CD4-positive, alpha-beta T cell treated with Interferon alpha-2 for 1 hour (primary cell): ENCODE measurements around the gene CLK3.
"Not testable (repeated sequence)": the region's sequence is repeated elsewhere in the genome, so short reads cannot be mapped to it uniquely, and the experiment has no call there.

Source experiments
- DNase-seq, 2 donors: peaks; one replicate each; pipeline ENCODE4 v3.0.0-alpha.2; 2020 to 2022

CLK3 gene

DNA sequence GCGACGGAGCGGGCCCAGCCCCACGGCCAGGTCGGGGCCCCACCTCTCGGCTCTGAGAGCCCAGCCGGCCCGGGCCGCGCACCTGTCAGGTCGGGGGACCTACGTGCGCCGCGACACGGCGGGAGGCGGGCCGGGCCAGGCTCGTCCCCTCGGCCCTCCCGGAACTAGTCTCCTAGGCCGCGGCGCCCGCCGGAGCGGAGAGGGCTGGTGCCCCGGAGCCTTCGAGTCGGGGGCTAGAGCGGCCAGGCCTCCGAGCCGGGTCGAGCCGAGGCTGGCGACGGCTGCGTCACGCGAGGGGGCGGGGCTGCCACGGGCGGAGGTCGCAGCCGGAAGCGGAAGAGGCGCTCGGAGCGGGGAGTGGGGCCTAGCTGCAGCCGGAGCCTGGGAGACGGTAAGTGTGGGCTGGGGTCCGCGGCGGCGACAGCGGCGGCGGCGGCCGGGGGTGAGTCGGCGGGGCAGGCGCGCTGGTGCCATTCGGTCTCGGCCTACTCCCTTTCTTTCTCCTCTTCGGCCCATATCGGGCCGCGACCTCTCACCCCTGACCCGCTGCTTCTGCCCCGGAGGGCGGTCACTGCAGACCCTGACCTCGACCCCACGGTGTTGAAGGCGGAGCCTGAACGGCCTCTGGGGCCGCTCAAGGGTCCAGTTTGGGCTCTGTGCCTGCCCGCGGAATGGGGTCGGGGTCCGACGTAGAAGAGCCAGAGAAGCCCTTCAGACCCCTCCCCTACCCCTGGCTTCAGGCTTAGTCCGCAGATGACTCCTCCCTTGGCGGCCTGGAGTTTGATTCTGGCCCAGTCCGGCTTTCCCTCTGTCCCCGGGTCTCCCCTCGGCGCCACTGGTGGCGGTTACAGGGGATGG, at the start of gene CLK3:
Gene CLK3, plus strand, starts transcription at position 329 of the 858 bp plus-strand sequence. CDS start 3,361 bp downstream, outside the sequence.
- peak; percentile 96 to 97 for DNase-seq

DNA sequence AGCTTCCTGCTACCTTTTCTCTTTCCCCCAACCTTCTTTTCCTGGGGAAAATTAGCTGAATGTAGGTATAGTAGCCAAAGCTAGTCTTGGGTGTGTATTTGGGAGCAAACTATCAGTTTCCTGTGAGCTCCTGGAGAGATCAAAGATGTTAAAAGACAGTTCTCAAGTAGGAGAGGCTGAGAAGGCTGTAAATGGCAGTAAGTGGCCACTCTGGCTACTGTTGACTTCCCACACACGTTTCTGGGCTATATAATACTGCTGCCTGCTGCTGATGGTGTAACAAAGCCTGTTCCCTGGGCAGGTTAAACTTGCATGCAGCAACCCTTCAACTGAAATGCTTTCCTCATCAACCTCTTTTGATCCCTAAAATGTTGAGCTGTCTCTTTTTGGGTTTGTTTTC, 47.0 kb upstream of the CLK3 start:
- DNase-seq: no peak

DNA sequence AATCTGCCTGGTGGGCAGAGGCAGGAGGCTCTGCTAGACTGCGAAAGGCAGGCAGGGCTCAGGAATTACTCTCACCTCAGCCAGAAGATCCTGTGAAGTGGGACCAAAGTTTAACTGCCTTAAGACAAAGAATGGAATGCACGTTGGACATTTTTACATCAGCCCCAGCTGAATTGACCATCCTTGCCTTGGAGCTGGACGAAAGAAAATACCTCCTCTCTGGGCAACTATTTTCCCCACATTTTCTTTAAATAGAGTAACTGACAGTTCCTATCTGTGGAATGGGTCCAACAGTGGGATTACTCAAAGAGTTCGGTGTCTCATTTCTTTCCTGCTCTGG, 45.9 kb upstream of the CLK3 start:
- DNase-seq: no peak

DNA sequence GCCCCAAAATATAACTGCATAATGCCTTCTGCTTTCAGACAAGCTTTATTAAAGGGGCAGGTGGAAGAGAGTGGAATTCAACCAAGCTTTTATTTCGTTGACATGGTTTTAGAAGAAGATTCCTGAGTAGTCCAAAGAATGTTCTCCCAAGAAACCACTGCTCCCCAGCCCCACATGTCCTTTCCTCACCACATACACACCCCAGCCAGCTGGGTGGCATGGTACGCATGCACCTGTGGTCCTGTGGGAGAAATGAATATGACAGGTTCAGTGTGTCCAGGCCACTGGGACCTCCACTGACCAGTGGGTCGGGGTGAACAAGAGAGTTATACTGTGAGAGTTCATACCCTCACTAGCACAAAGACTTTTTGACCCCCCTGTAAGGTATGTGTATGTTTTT, 44.4 kb upstream of the CLK3 start:
- no peak for DNase-seq

DNA sequence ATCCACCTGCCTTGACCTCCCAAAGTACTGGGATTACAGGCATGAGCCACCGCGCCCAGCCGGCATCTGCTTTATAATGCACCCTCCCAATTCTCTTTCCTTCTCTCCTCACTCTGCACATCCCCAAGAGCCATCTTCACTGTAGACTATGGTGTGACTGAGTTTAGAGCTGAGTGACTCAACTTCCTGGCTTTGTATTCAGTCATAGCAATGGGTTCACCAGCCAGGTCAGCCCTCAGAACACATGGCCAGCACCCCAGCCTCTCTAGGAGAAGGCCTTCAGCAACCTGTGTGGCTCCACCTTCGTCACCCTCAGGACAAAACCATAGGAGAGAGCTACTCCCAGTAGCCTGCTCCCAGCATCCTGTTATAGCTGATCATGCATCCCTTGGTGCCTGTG, 41.6 kb upstream of the CLK3 start:
- no peak for DNase-seq

DNA sequence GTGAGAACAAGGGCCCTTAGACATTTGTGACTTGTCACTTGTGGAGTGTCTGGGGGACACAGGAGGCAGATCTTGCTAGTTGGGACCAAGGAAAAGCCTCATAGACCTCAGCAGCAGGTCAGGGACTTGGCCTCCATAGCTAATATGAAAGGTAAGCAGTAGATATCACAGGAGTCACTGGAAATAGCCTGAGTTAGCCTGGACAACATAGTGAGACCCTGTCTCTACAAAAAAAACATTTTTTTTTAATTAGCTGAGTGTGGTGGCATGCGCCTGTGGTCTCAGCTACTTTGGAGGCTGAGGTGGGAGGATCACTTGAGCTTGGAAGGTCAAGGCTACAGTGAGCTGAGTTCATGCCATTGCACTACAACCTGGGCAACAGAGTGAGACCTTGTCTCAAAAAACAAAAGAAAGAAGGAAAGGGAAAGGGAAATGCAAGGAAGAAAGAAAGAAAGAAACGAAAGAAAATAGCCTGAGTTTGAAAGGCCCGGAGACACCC, 37.1 kb upstream of the CLK3 start:
- DNase-seq: no peak

DNA sequence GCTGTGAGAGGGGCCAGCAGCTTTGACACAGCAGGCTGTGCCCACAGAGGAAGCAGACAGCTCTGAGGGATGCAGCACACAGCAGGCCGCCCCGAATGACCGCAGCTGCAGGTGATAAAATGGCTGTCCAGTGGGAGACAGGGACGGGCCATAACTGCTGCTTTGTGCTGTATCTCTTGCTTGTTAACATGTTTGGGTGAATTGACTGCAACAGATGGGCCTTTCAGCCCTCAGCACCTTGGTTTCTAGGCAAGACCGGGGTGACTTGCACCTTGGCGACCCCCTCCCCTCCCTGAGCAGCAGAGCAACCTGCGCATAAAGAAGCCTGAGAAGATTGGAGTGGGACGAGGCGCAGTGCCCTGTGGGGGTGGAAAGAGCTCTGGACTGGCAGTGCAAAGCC, 36.6 kb upstream of the CLK3 start:
- DNase-seq: no peak

DNA sequence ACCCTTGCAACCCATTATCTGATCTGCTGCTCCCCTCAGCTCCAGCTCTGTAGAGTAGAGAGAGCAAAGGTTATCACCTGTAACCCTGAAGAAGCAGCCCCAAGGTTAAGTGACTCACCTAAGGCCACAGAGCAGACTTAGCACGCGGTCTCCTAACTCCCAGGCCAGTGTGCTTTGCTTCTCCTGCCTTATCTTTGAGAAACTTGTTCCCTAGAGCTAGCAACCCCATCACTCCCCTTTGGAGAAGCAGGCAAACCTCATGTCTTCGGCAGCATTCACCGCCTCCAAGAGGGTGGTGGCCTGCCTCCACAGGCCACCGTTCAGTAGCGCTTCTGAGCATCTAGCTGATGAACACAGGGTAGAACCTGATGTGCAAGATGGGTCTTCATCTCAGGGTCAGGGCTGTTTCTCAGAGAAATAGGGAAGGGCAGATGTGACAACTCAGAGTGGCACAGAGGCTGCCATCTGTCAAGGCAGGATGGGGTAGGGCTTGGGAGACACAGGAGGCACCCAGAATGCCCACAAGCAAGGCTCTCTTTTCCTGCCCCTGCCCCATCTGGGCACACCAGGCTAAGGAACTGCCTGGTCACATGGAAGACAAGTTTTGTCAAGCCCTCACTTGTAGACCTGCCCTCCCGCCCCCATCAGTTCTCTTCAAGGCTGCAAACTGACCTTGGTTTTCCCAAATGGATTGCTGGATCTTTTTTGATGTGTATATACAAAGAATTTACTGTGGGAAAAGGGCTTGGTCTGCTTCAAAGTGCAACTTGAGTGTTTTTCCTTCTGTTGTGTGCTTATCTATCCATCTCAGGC, 34.9 kb upstream of the CLK3 start:
- no peak for DNase-seq

DNA sequence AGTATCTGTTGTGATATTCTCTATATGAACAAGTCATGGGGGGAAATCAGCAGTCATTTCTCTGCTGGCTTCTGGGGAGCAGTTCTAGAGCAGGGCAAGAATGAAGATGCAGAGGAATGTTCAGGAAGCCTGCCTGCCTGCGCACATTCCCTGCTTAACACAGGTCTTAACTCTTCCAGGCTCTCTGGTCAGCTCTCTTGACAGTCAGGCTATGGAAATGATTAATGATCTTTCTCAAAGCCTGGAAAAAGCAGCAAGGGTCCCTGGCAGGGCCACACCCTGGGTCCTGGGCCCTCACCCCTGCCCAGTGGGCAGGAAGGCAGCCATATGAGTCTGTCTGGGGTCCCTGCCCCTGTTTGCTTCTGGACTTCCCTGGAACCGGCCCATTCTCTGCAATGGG, 31.4 kb upstream of the CLK3 start:
- no peak for DNase-seq

DNA sequence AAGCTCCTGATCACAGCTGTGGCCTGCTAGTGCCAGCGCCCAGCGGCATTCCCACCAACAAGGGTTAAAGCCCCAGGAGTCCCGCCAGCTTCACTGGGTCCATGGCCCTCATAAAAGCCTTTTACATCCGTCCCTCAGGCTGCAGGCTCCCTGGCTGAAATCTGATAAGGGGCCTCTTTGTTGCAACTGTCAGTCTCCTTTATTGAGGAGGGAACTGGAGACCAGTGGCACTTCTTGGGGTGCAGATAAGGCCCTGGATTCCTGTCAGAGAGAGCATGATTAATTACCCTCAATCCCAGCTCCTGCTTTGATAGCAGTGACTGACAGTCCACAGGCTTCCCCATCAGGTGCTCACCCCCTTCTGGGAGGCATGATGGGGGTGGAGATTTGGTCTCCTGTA, 30.9 kb upstream of the CLK3 start:
- no peak for DNase-seq

DNA sequence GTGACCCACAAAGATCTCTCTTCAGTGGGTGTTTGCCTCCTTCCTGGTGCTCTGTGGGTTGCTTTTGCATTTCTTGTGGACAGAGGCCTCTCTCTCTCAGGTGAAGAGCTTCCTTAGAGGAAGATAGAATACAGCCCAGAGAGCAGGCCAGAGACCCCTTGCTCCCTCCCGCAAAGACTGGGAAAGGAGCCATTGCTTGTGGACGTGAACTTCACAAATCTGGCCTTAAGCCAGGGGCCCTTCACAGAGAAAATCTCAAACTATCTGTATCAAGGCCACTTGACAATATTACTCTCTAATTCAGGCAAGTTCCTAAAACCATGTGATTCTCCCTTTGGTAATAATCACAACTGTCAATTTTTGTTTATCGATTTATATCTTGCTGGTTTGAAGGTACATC, 30.4 kb upstream of the CLK3 start:
- no peak for DNase-seq

DNA sequence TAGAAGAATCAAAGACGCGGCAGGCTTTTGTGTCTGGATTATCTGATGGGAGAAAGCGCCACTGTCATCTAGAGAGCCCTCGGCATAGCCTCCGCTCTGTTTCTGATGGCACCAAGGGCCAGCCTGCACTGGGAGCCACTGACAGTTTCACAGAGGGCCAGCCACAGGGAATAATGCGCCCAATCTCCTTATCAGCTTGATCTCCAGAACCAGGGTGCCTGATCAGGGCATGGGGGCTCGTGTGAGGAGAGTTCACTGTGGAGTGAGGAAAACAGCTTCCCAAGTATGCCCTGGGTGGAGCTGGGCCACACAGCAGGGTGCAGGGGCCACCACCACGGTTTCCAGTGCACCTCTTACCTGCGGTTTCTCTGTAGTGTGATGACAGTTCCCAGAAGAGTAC, 29.8 kb upstream of the CLK3 start:
- no peak for DNase-seq

DNA sequence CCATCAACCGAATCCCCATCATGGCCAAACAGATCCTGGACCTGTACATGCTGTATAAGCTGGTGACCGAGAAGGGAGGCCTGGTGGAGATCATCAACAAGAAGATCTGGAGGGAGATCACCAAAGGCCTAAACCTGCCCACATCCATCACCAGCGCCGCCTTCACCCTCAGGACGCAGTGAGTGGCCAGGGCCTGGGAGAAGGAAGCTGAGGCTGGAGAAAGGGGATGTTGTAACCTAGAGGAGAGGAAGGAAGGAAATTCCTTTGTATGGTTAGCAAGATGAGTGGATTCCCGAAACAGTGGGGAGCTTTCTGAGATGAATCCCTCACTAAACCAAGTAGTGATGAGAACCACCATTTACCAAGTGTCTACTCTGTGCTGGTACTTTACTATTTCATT, 25.8 kb upstream of the CLK3 start:
- DNase-seq: no peak

DNA sequence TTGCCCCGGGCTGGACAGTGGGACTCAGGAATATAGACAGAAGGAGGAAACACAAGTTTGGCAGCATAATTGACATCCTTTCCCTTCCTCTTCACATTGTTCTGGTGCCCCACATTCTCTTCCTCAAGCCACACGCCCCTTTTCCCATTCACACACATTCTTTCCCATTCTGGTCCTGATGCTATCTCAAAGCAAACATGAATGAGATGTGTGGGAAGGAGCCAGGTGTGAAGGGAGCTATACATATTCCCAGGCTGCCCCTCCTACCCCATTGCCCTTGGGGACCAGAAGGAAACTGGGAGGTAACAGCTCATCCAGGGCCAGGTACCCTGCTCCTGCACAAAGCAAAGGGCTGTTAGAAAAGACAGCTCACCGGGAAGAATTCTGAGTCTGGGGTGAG, 23.4 kb upstream of the CLK3 start:
- no peak for DNase-seq

DNA sequence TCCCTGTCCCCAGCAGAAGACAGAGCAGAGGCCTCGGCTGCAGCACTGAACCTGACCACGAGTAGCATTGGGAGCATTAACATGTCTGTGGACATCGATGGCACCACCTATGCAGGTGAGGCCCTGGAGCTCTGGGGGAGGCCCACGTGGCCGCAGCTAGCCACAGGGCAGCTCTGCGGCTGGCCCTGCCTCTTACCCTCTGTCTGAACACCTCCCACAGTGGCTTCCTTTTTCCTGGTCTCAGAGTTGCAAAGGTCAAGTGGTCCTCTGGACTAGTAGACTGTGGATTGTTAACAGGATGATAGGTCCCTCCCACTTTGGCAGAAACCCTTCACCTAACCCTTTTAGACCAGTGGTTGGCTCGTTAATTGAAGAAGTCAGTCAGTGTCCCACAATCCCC, 22.5 kb upstream of the CLK3 start:
- DNase-seq: no peak

DNA sequence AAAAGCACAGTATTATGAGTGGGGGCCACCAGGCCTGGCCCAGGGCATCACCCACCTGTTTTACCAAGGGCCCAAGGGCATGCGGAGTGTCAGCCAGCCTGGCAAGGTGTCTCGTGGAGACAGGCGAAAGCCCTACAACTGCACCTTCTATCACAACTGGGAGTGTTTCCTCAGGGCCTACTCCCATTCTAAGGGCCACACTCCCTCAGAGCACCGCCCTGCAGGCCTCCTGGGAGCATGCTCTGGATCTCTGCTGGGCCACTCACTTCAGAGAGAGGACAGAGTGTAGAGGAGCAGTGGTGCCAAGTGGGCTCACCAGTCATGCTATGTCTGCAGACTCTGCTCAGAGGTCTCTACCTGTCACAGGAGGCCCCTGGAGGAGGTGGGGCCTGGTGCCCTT, 21.2 kb upstream of the CLK3 start:
- no peak for DNase-seq

DNA sequence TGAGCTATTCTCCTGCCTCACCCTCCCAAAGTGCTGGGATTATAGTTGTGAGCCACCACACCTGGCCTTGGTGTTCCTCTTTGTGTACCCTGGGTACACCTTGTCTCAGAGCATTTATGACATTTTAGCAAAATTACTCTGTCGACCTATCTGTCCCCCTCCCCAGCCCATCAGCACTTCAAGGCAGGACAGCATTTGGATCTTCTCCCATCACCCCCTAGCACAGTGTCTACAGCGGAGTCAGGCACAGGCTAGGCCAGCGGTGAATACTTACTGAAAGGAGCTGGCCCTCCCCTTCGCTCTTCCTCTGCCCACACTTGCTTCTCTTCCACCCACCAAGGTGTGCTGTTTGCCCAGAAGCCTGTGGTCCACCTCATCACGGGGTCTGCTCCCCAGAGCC, 20.4 kb upstream of the CLK3 start:
- DNase-seq: no peak

DNA sequence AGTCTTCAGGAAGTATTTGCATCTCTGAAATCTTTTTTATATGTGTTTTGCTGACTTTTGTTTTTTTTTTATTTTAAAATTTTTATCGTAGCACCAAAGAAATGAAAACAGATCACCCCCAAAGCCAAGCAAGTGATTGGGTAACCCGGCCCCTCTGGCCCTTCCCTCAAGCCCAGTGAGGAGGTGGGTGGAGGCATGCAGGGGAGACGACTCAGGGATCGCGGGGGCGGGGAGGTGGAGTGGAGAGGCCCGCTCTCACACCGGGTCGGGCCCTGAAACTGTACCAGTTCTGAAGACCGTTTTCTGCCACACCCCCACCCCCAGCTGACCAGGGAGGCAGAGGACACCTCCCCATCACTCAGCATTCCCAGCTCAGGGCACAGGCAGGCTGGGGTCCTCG, 18.9 kb upstream of the CLK3 start:
- DNase-seq: not testable (repeated sequence)

DNA sequence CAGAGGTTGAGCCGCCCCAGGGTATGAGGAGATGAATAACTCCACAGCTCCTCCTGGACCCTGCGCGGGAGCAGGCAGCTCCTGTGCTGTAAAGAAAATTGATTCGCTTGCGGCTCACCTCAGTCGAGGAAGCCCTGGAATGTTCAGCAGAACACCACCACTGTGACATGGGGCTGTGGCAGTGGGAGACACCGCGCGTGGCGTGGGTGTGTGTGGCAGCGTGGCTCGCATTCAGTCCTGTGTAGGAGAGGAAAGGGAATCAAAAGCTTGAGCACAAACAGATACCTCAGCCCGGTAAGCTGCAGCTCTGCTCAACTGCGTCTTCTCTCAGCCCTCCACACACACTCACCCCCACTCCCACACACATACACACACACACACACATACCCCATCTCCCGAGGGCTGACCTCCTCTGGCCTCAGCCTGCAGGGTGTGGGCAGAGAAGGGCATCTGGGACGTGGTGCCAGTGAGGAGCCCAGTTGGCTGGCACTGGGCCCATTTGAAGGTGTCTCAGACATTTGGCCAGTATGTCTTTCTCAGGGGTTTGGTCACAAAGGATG, 18.4 kb upstream of the CLK3 start:
- DNase-seq: not testable (repeated sequence)

DNA sequence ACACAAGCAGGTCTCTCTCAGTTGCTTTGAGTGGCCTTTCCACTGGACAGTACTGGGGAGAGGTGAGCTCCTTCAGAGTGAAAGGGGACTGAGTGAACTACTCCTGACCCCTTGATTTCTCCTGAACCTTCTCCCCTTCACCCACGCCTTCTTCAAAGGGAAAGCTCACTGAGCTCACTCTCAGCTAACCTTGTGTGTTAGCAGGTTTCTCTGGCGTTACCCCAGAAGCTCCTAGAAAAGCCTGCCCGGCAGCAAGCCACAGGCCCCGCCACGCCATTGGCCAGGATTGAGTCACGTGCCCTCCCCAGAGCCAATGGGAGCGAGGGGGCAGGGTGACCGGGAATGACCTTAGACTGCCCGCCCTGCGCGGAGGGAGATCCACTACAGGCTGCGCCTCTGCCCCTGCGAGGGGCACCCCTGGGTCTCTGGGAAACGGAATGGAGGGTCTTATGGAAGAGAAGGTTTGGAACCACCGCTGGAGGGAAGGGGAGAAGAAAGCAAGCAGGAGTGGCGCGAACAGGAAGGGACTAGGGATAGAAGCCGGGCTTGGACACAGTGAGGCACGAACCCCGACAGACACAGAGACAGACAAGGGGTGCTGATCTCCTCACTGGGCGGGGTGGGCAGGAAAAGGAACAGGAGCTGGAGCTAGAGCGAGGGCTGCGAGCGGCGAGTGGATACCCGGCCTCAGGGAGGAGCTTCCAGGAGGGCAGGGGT, 17.4 kb upstream of the CLK3 start:
- DNase-seq: peak; percentile 88 to 91

DNA sequence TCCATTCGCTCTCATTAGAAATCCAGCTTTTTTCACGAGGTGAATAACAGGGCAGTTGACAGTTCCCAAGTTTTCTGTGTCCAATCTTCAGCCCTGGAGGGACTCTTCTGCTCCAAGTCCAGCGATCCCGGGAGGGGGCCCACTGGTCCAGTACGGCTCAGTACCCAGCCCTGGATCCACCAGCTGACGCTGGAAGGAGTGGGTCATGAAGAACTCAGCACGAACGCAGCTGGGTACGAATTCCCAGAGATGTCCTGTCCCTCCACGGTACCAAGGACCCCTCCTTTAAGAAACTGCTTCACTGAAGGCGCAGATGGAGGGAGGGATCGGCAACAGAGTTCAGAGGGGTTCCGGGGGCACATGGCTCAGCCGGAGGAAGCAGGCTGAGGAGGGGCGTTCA, 16.5 kb upstream of the CLK3 start:
- DNase-seq: no peak

DNA sequence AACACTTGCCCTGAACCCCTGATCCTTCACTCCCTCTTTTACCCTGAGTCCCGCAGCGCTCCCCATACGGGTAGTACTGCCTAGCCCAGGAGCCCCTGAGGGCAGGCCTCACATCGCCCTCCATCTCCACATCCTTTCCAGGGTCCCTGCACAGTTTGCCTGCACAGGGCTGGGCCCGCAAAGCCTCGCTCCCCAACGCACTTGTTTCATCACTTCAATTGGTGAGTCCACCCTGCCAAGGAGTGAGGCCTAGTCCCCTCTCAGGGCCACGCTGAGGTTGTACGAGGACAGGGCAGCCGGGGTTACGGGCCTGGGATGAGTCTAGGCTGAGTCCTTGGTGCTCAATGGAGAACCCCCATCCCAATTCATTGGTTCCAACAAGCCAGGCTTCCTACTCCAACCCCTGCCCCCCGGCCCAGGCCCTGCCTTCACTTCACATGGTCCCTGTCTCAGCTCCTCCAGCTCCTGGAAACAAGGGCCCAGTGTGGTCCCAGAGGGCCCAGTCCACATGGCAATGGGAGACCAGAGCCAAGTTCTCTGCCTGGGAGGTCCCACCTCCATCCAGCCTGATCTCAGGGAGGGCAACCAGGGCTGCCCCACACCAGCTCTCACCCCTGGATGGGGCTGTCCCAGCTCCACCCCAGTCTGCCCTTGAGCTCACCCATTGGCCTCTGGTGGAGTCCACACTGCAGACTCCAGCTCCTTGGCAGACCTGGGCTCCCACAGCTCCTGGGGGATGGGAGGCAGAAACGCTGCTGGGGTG, 12.4 kb upstream of the CLK3 start:
- no peak for DNase-seq
